A204.1 (cell line): ENCODE data around the gene FAP.

ENCODE experiments used
- FAIRE-seq: peaks from 2 replicates; lab custom pipeline; 2012; peaks lifted over from hg19 to GRCh38; lab: Jason Lieb, UNC

The FAP gene

GRCh38 chr2:162243294-162243693 is at the start of gene FAP:
TSS of gene FAP (minus strand) at chr2:162243445. CDS start at chr2:162243327, 118 bp downstream.
- FAIRE-seq: no peak

GRCh38 chr2:162291748-162292147 is 48.5 kb upstream of the FAP start:
- FAIRE-seq: no peak

DNA sequence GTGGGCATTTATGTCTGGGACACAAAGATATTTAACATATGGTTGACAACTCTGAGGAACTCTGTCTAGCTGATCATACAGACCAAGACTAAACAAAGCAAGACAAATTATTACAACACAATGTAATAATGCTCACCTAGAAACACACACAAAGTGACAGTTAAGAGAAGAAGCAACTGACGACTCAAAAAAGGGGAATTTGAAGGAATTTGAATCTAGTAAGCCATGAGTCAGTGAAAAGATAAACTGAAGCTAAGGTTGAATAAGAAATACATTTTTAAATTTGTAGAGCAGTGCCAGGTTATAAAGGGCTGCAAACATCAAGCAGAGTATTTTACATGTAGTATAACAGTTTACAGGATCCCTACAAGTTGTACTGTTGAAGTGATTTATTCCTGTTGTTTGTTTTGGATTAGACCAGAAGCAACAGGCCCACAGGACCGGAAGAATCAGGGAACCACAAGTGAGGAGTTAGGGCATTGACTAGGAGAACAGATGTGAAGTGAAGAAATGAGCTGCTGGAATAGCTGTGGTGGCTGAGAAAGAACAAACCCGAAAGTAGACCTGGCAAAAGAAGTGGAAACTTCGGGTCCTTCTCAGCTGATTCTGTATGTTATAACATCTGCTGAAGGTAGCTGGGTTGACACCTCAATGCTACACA is 39.6 kb upstream of the FAP start:
- FAIRE-seq: no peak

GRCh38 chr2:162280654-162281053 is 37.4 kb upstream of the FAP start:
- no peak for FAIRE-seq

DNA sequence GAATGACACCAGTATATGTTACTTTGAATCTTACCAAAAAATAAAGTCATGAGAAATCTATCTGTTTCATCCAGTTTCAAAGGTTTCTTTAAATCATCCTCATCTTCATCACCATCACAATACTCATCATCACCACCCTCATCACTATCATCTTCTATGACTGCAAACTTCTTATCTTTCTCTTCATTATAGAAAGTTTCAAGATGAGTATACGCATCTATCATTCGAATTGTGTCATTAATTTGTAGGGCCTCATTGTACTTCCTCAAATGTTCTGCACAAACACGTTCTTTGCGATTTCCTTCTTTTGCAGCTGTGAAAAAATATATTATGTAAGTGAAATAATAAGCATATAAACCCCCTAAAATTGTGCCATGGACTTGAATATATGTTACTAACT is 34.1 kb upstream of the FAP start:
- FAIRE-seq: no peak

DNA sequence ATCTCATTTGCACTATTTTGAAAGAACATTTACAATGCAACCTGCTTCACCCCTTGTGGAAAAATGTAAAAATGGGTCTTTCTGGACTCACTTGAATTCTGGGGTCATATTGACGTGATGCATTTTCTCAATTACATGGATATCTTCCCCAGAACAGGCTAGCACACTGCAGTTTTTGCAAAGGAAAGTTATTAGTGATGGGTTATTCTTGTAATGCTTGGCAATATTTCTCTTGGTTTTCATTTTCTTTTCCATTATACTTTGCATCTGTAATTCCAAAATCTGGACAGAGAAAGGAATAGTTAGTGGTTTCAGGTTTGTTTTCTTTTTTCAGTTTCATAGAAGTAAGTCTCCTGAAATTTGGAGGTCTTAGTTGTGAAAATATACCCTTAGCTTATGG is 24.8 kb upstream of the FAP start:
- no peak for FAIRE-seq

- no peak for FAIRE-seq
Observed at GRCh38 chr2:162267496-162267895, 24.3 kb upstream of the FAP start.

GRCh38 chr2:162266460-162266760 is 23.2 kb upstream of the FAP start:
- no peak for FAIRE-seq

DNA sequence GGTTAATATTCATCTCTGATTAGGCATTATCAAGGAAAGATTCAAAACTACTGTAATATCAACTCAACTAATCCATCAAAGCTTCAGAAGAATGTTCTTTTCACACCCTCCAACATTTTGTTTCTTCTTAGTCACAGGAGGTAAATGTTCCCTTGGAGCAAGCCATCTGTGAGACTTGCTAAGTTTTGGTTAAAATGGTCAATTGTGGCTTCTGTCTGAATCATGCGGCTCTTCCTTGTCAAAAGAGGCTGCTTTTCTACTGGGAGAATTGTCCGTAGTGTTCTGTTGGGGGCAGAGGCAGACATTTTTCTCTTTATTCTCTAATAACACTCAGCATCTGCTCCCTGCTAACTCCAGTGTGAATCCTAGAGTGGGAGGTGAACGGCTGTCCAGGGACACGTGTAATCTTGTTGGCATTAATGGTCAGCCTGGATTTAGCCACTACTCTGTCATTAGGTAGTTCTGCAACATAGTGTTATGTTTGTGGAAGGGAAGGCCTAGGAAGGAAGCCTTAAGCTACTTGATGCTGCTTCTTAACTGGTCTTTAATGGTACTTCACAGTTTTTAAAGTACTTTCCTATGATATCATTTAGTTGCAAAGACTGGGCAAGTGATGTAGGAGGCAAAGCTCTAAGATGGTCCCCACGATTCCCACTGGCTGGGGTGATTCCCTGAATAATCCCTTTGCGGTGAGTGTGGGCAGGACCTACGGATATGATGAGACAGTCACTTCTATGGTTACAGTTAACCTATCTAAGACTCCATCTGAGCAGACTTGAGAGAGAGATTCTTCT is 22.6 kb upstream of the FAP start:
- FAIRE-seq: no peak

DNA sequence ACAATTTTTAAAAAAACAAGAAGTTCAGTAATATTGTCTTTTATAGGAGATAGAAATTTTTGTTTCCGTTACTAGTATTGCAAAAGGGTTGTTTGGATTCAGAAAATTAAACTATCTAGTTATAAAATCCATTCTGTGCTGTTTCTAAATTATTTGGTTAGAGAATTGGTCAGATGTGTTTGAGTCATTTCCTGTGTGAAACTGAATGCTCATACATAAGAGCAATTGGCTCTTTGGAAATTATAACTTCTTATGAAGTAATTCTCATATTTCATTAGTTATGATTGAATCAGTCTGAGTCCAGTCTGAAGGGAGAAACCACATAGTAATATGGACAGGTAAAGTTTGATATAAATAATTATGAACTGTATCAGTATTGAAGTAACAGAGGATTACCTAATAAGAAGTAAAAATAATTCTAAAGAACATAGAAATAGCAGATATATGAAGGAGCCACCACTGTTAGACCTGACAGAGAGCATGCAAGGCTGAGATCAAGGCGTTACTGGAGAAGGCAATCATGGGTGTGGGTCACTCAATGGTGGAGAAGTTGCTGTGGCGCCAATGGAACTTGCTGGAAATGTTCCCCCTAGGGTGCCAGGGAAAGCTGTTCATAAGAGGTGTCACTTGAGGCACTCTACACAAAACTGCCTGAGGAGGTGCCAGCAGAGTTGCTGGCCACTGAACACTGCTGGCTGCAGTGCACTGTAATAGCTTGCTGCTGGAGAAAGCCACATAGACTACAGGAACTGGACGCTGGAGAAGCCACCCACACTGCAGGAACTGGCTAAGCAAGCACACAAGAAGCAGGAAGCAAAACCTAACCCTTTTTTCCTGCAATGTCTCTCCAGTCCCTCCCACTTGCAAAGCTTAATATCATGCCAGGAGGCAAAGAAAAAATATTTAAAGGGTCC is 18.0 kb upstream of the FAP start:
- FAIRE-seq: no peak

DNA sequence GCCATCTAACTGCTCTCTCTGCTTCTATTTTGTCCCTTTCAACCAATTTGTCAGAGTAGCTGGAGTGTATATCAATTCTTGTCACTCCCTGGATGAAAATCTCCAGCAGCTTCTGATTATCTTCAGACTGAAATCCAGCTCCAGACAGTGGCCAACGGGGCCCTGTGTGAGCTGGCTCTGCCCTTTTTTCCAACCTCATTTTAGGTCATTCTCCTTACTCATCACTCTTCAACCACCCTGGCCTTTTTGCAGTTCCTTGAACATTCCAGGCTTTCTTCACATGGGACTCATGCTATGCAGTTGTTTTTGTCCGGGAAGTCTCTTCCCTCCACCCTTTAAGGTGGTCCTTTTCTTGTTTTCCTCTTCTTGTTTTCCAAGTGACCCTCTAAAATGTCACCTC is 15.4 kb upstream of the FAP start:
- FAIRE-seq: no peak

DNA sequence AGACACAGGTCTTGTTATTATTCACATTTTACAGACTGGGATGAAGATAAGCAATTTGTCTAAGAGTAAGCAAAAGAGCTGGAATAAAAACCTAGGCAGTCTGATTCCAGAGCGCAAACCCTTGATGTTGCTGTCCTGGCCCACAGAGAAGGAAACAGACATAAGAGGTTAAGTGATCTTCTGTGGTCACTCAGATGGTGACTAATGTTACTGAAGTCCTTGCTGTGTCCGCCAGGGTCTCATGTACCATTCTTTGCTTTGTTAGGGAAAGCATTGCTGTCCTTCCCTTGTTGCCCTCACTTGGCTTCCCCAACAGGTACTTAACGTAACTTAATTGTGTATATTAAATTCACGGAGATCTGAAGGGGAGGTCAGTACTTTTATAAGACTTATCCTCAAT is 14.9 kb upstream of the FAP start:
- FAIRE-seq: no peak

DNA sequence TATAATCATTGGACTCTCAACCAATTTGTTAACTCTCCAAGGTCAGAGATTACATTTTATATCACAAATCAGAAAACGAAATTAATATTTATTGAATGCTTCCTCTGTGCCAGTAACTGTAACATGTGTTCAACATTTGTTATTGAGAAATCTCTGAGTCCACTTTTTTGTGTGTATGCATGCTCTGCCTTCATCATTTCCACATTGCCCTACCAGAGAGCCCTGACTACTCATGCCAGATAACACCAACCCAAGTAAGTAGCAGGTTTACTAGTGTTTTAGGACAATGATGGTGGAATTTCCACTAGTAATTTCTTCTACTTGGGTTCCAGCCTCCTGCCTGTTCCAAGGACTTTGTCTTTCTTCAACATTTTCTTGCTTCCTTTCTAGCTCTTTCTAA is 14.2 kb upstream of the FAP start:
- no peak for FAIRE-seq

- no peak for FAIRE-seq
Observed at GRCh38 chr2:162256591-162256991, 13.3 kb upstream of the FAP start.

DNA sequence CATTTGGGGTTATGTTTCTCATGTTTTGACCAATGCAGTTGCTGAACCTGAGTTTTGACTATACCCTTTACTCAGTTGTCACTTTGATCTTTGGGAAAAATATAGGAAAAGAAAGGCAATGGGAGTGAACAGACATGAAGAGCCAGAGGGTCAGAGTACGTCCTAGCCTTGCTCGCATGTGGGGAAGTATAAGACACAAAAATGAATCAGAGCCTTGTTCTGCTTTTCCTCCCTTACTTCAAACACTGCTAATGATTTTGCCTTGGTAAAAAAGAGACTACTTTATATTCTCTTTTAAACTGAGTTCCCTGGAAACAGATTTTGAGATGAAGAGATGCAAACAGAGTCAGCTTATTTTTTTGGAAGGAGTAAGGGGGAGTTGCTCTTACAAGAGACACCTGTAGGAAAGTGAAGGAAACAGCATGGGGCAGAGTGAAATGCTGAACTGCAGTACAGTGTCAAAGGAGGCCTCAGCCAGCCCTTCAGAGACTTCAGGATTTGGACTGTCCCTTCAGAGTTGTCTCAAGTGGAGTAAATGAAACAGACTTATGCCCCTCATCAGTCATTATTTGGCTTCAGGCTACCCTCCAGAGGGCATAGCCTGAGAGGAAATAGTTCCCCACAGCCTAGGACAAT is 11.1 kb upstream of the FAP start:
- FAIRE-seq: no peak

DNA sequence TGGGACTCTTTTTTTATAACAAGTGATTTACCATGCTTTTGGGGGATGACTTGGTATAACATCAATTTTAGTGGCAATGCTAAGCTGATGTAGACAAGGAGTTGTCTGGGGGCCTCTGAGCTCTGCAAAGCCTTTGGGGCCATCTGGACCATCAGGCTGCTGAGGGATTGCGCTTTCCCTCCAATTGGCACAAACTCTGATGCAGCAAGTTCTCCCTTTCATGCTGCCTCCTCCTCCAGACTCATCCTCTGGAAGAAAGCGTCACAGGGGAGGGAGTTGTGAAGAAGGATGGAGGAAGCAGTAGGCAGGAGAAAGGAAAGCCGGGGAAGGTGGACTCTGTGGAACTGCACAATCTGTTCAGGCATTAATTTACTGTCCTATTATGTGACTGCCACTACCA is 10.2 kb upstream of the FAP start:
- no peak for FAIRE-seq

- FAIRE-seq: no peak
Observed at GRCh38 chr2:162252153-162252552, 8.9 kb upstream of the FAP start.

DNA sequence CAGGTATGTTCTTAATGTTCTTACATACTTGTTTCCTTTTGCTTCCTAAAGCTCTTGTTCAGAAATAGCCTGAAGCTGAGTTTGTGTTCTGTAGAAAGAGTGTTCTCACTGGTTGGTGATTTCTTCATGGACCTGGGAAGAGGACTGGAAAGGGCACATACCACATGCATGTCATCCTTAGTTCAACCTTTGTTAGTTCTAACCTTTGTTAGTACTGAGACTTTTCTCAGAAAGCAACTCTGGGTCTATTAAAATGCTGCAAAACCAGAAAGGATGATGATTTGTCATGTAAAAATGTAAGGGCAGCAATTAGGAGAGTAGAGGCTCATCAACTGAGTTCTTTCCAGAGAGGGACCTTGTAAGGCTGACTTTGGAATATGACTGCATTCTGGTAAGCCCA is 2.5 kb upstream of the FAP start:
- no peak for FAIRE-seq

GRCh38 chr2:162245061-162245460 is 1.8 kb upstream of the FAP start:
- FAIRE-seq: no peak

DNA sequence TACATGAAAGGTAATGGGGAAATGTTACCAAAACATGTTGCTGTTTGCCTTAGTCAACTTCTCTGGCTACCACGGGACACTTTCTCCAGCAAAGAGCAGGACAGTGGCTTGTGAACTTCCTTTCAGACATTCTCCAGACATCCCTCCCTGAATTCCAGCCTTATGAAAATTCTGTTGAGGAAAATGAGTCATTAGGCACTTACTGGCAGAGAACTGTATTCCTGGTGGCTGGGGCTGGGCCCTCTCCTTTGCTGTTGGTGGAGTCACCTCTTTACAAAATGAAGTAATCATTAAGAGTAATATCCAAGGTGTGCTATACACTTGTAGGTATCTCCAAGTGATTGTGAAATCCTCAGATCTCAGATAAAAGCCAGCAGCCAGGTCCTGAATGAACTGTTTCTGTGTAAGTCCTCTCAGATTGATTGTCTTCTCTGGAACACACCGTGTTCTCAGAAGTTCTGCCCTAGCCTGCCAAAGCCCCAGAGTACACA is 1.3 kb upstream of the FAP start:
- no peak for FAIRE-seq

DNA sequence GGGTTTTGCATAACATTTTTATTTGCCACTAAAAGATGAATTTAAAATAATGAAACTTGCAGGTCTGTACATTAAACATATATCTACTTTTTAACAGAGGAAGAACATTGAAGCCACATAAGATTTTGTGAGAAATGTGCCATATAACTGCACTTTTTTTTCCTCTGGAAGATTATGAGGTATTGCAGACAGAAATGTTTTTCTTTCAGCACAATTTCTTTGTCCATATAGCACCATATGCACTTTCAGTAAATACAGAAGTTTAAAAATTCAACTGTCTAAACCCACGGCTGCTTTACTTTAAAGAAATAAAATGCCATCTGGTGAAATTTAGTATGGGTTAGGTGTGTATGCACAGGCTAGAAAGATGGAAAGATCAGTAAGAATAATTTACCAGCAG is 470 bp upstream of the FAP start:
- no peak for FAIRE-seq

DNA sequence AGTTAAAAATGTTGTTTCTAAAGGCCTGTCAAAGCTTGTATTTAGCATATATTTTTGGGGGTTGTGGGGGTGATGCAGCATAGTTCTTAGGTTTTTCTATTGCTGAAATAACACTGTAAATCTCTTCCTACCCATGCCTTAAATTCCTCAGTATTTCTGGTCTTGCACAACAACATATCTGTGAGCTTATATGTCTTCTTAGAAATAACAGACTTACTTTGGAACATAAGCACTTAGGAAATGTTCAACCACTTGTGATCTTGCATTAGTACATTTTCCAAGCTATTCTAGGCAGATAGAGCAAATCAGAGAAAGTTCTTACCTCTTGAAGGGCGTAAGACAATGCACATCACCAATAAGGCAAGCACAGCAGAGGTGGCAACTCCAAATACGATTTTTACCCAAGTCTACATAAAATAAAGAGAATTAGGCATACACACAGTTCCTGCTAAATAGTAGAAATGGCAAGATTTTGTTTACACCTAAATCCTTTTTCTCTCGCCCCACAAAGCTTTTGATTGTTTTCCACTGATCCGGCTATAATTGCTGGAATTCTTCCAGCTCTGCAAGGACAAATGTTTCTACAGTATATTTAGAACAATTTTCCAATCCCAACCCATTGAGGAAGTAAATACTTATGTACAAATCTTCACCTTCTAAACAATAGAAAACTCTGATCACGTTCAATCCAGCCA is 512 bp downstream of the FAP start:
- FAIRE-seq: no peak
